Neuronal stem cell (in vitro differentiated cells): ENCODE data around the gene TAF12.
"Not testable (repeated sequence)": the region's sequence is repeated elsewhere in the genome, so short reads cannot be mapped to it uniquely, and the experiment has no call there.

ENCODE experiments used
- DNase-seq: peaks from one replicate; pipeline ENCODE4 v3.0.0-alpha.2; 2013; ENCODE audit warnings: low spot score
- H2AFZ ChIP-seq: one replicate; pipeline ENCODE4 v1.6.1; 2013; ENCODE audit warnings: mild to moderate bottlenecking, low read length, inconsistent platforms
- H2AK5ac ChIP-seq: 2 replicates; pipeline ENCODE4 v1.6.1; 2013; ENCODE audit warnings: low read depth, mild to moderate bottlenecking, inconsistent platforms, low read length, moderate library complexity, mixed read lengths
- H2BK120ac ChIP-seq: 2 replicates; pipeline ENCODE4 v1.6.1; 2013; ENCODE audit warnings: low read depth, mild to moderate bottlenecking, inconsistent platforms, low read length, moderate library complexity, mixed read lengths
- H2BK12ac ChIP-seq: one replicate; pipeline ENCODE4 v1.6.1; 2013; ENCODE audit warnings: low read length, inconsistent platforms
- H2BK15ac ChIP-seq: 2 replicates; pipeline ENCODE4 v1.6.1; 2013; ENCODE audit warnings: mild to moderate bottlenecking, low read length, inconsistent platforms, mixed read lengths
- H2BK5ac ChIP-seq: one replicate; pipeline ENCODE4 v1.6.1; 2013; ENCODE audit warnings: inconsistent platforms, mild to moderate bottlenecking, low read length, moderate library complexity
- H3K14ac ChIP-seq: one replicate; pipeline ENCODE4 v1.6.1; 2013; ENCODE audit warnings: low read length, inconsistent platforms
- H3K18ac ChIP-seq: 2 replicates; pipeline ENCODE4 v1.6.1; 2013; ENCODE audit warnings: low read length, inconsistent platforms
- H3K23ac ChIP-seq: 2 replicates; pipeline ENCODE4 v1.6.1; 2013; ENCODE audit warnings: low read depth, mild to moderate bottlenecking, mixed read lengths, low read length, inconsistent platforms; ENCODE audit not compliant: poor library complexity
- H3K27ac ChIP-seq: replicated peaks from 3 replicates; pipeline ENCODE4 v1.5.1; 2013; ENCODE audit warnings: low read length, inconsistent platforms
- H3K27me3 ChIP-seq, 3 experiments: 2 replicates each; pipeline ENCODE4 v1.6.1; 2013; ENCODE audit warnings: low read length in 3 of 3, mild to moderate bottlenecking in 2 of 3, inconsistent platforms in 1 of 3, low read depth in 1 of 3, mixed read lengths in 1 of 3, moderate library complexity in 1 of 3; ENCODE audit not compliant: control insufficient read depth in 3 of 3, insufficient read depth in 3 of 3
- H3K36me3 ChIP-seq, 2 donors: replicated peaks in 1 of 2; 2 replicates each; pipeline ENCODE4 v1.6.1; 2013; ENCODE audit warnings: low read length in 2 of 2; ENCODE audit not compliant: control insufficient read depth in 2 of 2, insufficient read depth in 2 of 2
- H3K4ac ChIP-seq: 2 replicates; pipeline ENCODE4 v1.6.1; 2013; ENCODE audit warnings: inconsistent platforms, mild to moderate bottlenecking, low read length, moderate library complexity
- H3K4me1 ChIP-seq, 2 donors: 1 replicate in 1 of 2; 2 replicates in 1 of 2; pipeline ENCODE4 v1.6.1; 2013; ENCODE audit warnings: low read length in 2 of 2, low read depth in 1 of 2; ENCODE audit not compliant: control insufficient read depth in 2 of 2, insufficient read depth in 1 of 2
- H3K4me2 ChIP-seq: one replicate; pipeline ENCODE4 v1.6.1; 2013; ENCODE audit warnings: mild to moderate bottlenecking, low read length, inconsistent platforms; ENCODE audit not compliant: insufficient read depth, poor library complexity, severe bottlenecking
- H3K4me3 ChIP-seq, 2 donors: 2 replicates each; pipeline ENCODE4 v1.5.1; 2013; ENCODE audit warnings: low read length in 2 of 2, mild to moderate bottlenecking in 2 of 2, inconsistent platforms in 1 of 2, moderate library complexity in 1 of 2
- H3K79me1 ChIP-seq: one replicate; pipeline ENCODE4 v1.6.1; 2013; ENCODE audit warnings: low read depth, mild to moderate bottlenecking, inconsistent platforms, low read length, moderate library complexity
- H3K9ac ChIP-seq: one replicate; pipeline ENCODE4 v1.6.1; 2013; ENCODE audit warnings: mild to moderate bottlenecking, low read depth, low read length, inconsistent platforms; ENCODE audit not compliant: poor library complexity
- H3K9me3 ChIP-seq, 2 donors: replicated peaks in 1 of 2; 2 replicates each; pipeline versions ENCODE3 to v1.6.1; 2013; ENCODE audit warnings: low read length in 2 of 2, mild to moderate bottlenecking in 2 of 2, inconsistent platforms in 1 of 2, low read depth in 1 of 2, mixed read lengths in 1 of 2, moderate library complexity in 1 of 2; ENCODE audit not compliant: control insufficient read depth in 2 of 2, insufficient read depth in 1 of 2
- H4K8ac ChIP-seq: one replicate; pipeline ENCODE4 v1.6.1; 2013; ENCODE audit warnings: low read depth, mild to moderate bottlenecking, inconsistent platforms, low read length, moderate library complexity
- H4K91ac ChIP-seq: one replicate; pipeline ENCODE4 v1.6.1; 2013; ENCODE audit warnings: low read length, low read depth, mild to moderate bottlenecking, inconsistent platforms; ENCODE audit not compliant: poor library complexity
- WGBS, 2 donors: extraction: QIAGEN DNeasy Blood & Tissue Kit; methylation state at CpG; one replicate each; pipeline ENCODE4 v1.1.7; 2013; ENCODE audit warnings: missing lambda C conversion rate in 2 of 2, mixed read lengths in 1 of 2; ENCODE audit not compliant: insufficient read length in 2 of 2, insufficient replicate concordance in 1 of 2; ENCODE audit errors: extremely low coverage in 2 of 2; 5-methylcytosine and 5-hydroxymethylcytosine counted together

The TAF12 gene

GRCh38 chr1:28663871-28664470 is 21.1 kb upstream of the TAF12 start:
- Histone ChIP-seq H3K4me3 (no peak overlapping the region), H3K79me1 (no peaks in the 10 kb centered on the region), H2BK5ac (no peak overlapping the region), H3K27me3 (no peaks in the 10 kb centered on the region), H3K9me3 (no peaks in the 10 kb centered on the region), H3K27ac (no peak overlapping the region), H2AFZ (peak overlapping the region; percentile 69), H2AK5ac (no peak overlapping the region), H3K4ac (no peak overlapping the region), H2BK12ac (no peak overlapping the region), H2BK15ac (no peak overlapping the region), H4K91ac (no peak overlapping the region), H3K18ac (no peak overlapping the region), H3K9ac (no peak overlapping the region), H4K8ac (no peak overlapping the region), H3K14ac (no peak overlapping the region), H3K4me2 (no peak overlapping the region), H2BK120ac (no peak overlapping the region), H3K36me3 (no peaks in the 10 kb centered on the region), H3K23ac (no peak overlapping the region), H3K4me1 (peaks cover 0 to 5% of the 10 kb centered on the region in 2 donors)
- no peak for DNase-seq
- WGBS, 2 donors = no CpG with 5 or more reads among the region's 7 CpGs

GRCh38 chr1:28656335-28656734 is 13.5 kb upstream of the TAF12 start:
- H2BK5ac ChIP-seq = no peak overlapping the region
- H2BK120ac ChIP-seq = no peak overlapping the region
- H3K27me3 ChIP-seq = no peaks in the 10 kb centered on the region
- H3K14ac ChIP-seq = no peak overlapping the region
- no peaks in the 10 kb centered on the region for H3K4me1 ChIP-seq
- H3K18ac ChIP-seq = no peak overlapping the region
- WGBS, 2 donors = no CpG with 5 or more reads among the region's 6 CpGs
- H3K23ac ChIP-seq = no peak overlapping the region
- H3K4me3 ChIP-seq = no peak overlapping the region
- no peak overlapping the region for H2BK15ac ChIP-seq
- H2BK12ac ChIP-seq = no peak overlapping the region
- H4K8ac ChIP-seq = no peak overlapping the region
- H3K9me3 ChIP-seq = no peaks in the 10 kb centered on the region
- no peak for DNase-seq
- no peak overlapping the region for H3K4ac ChIP-seq
- no peak overlapping the region for H4K91ac ChIP-seq
- H3K4me2 ChIP-seq = no peak overlapping the region
- H3K9ac ChIP-seq = no peak overlapping the region
- H2AK5ac ChIP-seq = no peak overlapping the region
- no peak overlapping the region for H3K27ac ChIP-seq
- H3K79me1 ChIP-seq = no peaks in the 10 kb centered on the region
- H2AFZ ChIP-seq = no peak overlapping the region
- H3K36me3 ChIP-seq = no peaks in the 10 kb centered on the region

GRCh38 chr1:28655448-28656311 is 12.8 kb upstream of the TAF12 start:
- H3K27me3 ChIP-seq, H4K91ac ChIP-seq, H3K9me3 ChIP-seq, H3K4me1 ChIP-seq, H2BK12ac ChIP-seq, H3K79me1 ChIP-seq, H2BK15ac ChIP-seq, H3K23ac ChIP-seq, H3K14ac ChIP-seq, H2BK120ac ChIP-seq, H4K8ac ChIP-seq, H2BK5ac ChIP-seq, H3K9ac ChIP-seq, DNase-seq, H3K18ac ChIP-seq, H3K4me3 ChIP-seq, H3K36me3 ChIP-seq, H3K4ac ChIP-seq, H2AFZ ChIP-seq, H3K27ac ChIP-seq, H2AK5ac ChIP-seq, H3K4me2 ChIP-seq: not testable (repeated sequence)
- WGBS, 2 donors = no CpG with 5 or more reads among the region's 10 CpGs

GRCh38 chr1:28653870-28654269 is 11.0 kb upstream of the TAF12 start:
- H3K4me1 ChIP-seq, H2AFZ ChIP-seq, H4K8ac ChIP-seq, H3K4ac ChIP-seq, H3K36me3 ChIP-seq, H4K91ac ChIP-seq, H3K23ac ChIP-seq, H2BK15ac ChIP-seq, H3K4me3 ChIP-seq, H2BK5ac ChIP-seq, H3K79me1 ChIP-seq, H3K27me3 ChIP-seq, DNase-seq, H3K18ac ChIP-seq, H3K4me2 ChIP-seq, H3K27ac ChIP-seq, H3K14ac ChIP-seq, H2BK120ac ChIP-seq, H3K9ac ChIP-seq, H2BK12ac ChIP-seq, H3K9me3 ChIP-seq, H2AK5ac ChIP-seq: not testable (repeated sequence)
- WGBS, 2 donors = no CpG with 5 or more reads among the region's 3 CpGs
